Islet precursor cell (in vitro differentiated cells): ENCODE measurements around the gene CARD9.

ENCODE experiments used
- DNase-seq: peaks from one replicate; pipeline ENCODE4 v3.0.0-alpha.2; 2018

The CARD9 gene

DNA sequence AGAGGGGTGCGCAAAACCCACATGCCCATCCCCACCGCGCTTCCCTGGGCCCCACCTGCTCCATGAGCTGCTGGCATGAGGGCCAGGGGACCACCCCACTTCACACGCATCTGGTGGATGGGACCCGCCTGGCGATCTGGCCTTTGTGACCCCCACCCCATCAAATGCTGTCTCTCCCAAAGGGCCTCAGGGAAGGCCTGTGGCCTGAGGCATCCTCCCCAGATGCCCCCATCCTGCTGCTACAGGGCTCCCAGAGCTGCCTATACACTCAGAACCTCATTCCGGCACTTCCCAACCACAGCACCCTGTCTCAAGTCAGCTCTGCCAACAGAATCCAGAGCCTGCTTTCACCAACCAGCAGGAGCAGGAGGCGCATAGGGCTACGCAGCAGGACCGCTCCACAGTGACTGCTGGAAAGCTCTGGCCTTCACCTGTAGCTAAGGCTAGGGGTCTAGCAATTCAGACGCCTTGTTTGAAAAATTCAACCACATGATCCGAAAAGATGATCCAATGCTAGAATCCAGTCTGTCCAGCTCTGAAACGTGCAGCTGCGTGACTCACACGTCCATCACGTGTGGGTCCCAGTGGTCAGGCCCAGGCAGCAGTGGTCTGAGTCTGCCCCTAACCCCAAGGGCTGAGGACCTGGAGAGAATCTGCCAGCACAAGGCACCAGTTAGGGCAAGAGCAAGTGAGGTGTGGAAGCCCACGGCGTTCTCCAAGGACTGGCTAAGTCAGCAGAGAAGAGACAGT is 27.9 kb upstream of the CARD9 start:
- DNase-seq = no peak

DNA sequence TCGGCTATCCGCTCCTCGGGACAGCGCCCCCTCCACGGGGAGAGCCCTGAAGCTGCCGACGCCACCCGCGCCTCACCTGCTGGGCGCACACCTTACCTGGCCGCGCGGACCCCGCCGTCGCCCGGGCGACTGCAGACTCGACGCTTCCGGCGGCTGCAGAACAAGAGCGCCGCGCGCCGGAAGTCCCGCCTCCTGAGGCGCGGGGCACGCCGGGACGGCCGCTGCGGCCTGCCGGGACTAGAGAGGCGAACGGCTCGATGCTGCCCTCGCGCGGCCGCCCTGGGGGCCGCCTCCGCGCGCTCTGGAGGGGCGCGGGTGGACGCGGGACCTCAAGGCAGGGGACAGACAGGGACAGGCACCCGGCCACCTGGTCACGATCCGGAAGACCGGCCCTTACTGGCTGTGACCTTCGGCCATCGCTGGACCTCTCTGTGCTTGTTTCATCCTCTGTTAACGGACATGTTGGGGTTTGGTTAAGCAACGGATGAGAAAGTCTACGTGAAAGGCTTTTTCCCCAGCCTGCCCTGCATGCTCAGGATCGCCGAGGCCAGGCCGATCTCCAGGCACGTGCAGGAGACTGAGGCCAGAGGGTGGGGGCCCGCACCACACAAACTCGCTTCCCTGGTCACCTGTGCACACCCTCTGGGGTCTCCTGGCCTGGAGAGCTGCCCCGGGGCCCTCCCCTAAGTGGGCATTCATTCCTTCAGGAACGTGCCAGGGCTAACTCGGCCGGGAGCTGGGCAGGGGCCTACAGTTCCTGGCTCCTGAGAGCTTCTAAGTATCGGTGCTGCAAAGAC is 26.8 kb upstream of the CARD9 start, which contains the start of gene SNAPC4:
Gene SNAPC4, minus strand, starts transcription at position 133 of the 797 bp plus-strand sequence. CDS start 1,742 bp downstream, outside the sequence.
- DNase-seq = peak; percentile 91

DNA sequence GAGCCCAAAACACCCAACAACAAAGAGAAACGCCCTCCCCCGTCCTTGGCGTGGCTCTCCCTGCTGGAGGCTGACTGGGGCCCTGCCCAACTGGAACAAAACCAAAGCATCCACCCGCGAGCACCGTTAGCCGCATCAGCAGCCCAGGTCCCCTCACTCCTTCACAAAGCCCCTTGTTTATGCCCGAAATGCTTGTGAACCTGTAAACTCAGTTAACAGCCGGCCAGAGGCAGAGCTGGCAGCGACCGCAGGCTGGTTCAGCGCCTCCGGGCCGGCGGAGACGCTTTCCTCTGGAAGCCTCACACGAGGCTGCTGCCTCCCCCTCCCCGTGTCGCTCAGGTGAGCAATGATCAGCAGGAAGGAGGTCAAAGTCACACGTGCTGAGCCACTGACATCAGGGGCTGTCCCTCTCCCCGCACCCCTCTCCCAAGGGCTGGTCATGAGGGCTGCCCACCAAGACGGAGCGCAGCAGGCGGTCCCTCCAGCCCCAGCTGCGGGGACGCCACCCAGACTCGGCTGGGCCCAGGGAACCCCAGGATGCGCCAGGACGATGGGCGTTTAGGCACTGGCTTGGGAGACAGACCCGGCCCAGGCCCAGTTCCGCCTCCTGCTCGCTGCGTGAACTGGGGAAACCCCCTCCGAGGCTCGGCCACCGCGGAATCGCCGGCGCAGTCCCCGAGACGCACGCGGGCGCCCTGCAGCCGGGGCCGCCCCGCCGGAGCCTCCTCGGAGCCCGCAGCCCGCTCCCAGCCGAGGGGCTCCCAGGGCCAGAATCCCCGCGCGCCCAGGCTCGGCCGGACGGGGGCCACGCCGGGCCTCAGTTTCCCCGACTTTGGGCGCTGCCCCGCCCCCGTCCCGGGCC is 25.9 kb upstream of the CARD9 start:
- no peak for DNase-seq

DNA sequence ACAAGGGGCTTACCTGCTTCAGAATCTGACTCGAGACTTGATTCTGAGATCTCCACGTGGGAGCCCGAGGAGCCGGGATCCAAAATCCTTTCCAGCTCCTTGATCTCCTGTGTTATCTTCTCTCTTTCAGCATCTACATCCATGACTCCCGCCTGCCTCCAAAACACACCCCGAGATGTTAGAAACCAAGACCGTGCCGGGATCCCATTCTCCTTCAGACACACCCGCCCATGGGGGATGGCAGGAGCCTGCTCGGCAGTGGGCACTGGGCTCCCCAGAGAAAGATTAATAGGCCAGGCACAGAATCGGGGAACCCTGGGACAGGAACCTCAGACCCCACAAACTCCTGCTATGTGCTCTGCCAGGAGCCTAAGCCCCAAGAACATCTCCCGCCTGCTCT is 24.8 kb upstream of the CARD9 start:
- no peak for DNase-seq

DNA sequence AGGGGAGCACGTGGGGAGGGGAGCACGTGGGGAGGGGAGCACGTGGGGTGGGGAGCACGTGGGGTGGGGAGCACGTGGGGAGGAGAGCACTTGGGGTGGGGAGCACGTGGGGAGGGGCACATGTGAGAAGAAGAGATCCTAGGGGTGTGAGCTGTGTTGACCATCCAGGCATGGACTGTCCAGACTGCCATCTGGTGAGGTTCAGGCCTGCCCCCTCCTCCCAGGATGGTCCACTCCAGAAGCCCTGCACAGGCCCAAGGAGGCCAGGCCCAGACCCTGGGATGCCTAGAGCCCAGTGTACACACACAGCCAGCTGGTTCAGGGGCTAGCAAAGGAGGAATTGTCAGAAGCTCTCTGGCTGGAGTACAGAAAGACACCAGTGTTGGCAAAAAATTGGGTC is 24.2 kb upstream of the CARD9 start:
- no peak for DNase-seq

DNA sequence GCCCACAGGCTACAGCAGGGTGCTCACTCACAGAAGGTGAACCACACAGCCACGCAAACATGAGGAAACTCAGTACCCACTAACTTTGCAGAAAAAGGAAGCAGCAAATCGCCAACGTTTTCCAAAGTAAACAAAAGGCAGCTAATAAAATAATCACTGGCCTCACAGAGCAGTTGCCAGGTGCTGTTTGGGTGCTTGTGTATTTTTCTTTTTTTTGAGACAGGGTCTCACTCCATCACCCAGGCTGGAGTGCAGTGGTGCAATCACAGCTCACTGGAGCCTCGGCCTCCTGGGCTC is 22.7 kb upstream of the CARD9 start:
- no peak for DNase-seq

DNA sequence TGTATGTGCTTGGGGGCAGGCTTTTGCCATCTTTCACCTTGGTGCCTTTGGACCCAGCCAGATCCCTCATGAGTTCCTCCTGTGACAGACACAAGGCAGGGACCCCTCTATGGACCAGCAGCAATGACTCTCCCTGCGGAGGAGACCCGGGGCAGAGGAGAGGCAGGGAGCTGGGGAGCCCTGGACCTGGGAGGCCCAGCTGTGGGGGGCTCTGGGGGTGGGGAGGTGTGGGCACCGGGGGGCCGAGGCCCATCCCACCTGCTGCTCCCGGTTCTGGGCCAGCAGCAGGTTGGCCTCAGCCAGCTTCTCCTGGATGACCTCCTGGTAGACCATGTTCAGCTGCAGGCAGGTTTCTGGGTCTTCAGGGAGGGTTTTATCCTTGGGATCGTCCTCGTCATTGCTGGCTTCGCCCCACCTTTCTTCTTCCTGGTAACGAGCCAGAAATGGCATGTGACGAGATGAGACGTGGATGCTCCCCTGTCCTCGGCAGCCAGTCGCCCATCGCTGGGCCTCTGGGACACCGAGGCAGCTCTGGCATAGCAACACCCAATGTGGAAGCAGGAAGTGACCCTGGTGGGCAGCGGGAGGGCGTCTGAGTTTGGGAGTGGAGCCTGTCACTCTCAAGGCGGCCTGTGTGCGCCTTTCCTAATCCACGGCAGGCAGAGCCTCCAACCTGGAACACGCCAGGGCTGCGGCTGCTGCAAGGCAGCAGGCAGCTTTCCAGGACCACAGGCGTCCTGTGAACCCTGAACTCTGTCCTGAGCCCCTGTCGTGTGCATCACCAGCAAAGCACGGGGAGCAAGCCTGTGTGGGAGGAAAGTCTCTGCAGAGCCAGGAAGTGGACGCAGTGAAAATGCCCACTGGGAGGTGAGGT is 22.1 kb upstream of the CARD9 start:
- no peak for DNase-seq

DNA sequence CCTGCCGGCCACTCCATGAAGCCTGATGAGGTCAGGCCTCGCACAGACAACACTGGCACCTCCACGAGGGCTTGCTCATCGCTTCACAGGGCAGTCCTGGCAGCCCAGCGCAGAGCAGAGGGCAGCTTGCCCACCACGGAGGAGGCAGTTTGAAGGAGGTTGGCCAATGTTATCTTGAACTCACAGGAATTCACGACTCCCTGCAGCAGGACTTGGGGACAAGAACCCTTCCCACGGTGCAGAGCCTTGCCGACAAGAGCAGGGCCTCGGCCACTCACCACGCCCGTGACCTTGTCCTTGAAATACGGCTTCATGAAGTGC is 21.5 kb upstream of the CARD9 start:
- no peak for DNase-seq

DNA sequence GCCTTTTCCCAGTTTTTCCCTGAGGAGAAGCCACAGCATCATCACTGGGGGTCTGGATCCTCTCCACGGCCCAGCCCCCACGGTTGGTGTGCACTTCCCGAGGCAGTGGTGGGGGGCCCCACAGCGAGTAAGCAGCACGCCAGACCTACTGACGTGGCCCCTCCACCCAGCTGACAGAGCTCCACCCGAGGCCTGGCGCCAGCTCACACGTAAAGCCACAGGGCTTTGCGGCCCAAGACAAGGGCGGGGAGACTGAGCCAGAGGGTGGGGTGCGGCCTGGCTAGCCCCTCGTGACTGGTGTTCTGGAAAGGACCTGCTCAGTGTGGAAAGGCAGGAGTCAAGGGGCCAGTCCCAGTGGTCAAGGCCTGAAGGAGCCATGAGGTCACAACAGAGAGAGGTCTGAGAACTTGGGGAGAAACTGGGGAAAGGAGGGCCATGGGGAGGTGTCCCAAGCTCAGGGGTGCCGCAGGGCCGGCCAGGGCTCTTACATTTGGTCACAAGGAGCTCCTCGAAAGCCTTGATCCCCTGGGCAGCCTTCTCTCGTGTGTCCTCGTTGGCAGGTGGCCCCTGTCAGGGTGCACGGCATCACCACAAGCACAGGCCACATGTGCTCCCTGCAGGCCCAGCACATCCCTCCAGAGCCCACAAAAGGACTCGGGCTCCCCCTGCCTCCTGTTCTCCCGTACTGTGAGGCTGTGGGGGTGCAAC is 21.0 kb upstream of the CARD9 start:
- no peak for DNase-seq

DNA sequence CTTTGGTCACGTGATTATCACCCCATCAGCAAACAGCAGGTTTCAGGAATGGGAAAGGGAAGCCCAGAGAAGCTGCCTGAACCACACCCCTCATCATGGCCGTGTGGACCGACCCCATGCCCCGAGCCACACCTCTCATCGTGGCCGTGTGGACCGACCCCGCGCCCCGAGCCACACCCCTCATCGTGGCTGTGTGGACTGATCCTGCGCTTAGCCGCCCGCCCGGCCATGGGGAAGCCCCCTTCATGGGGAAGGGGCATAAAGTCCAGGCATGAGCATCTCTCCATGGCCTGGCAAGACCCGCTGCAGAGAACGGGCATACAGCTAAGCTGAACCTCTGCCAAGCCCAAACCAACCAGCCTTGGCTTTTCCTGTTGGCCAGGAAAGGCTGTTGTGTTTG is 20.1 kb upstream of the CARD9 start:
- no peak for DNase-seq

DNA sequence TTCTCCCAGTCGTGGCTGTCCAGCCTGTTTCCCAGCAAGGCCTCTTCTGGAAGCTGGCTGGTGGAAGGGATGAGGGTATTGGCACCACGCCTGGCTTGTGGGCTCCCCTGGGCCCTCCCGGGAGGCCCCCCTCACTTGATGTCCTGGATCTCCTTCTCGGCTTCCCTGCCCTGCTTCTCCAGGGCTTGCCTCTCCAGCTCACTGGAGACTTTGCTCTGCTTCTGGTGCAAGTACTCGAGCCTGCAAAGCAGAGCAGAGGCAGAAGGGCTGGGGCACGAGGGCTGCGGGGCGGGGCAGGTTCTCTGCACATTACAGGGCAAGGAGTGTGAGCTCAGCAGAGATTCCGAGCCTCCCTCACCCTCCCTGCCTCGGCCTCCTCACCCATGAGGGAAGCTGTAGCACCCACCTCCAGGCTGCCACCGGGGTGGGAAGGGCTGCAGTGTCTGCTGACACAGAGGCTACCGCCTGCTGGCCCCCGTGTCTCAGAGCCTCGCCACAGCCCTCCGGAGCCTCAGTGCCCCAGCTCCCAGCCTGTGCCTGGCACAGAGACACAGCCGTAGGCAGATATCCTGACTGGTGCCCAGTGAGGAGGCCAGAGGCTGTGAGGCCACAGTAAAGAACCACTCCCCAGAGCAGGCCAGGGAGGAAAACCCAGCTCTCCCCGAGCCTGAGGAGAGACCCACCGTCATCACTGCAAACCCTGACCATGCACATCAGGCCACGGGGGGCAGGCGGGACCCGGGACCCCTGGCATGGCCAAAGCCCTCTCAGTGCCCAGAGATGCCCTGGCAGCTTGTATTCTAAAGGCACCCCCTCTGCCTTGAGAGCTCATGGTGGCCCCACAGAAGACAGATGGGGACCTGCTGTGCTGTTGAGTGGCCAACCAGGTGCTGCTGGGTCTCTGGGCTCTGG is 19.3 kb upstream of the CARD9 start:
- DNase-seq = no peak

DNA sequence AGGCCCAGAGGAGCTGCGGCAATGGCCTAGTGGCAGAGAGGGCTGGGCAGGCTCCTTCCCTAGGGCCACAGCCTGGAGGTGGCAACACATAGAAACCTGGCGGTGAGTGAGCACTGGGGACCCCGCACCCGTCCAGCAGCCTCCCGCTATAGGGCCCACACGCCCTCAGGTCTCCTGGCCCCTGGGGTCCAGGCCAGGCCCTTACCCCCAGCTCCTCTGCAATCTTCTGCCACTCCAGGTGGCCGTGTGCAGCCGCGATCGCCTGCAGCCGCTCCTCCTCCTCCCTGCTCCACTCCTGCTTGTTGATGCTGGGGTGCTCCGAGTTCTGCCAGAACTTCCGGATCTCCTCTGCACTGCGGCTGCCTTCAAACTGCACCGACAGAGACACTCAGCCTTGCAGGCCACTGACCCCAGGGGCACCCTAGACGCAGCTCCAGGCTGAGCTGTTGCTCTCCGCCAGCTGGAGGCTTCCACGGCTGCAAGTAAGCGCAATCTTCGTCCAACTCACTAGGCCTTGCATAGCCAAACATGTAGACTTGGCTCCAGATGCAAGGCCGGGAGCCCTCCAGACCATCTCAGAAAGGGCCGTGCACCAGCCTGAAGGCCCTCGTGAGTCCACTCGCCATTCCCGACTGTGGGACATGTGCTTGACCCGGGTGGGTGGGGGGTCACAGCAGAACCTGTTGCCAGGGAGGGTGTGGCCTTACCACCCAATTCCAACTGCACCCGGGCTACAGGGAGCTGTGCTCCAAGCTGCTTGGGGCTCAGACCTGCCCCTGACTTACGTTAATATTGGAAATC is 18.5 kb upstream of the CARD9 start:
- no peak for DNase-seq

DNA sequence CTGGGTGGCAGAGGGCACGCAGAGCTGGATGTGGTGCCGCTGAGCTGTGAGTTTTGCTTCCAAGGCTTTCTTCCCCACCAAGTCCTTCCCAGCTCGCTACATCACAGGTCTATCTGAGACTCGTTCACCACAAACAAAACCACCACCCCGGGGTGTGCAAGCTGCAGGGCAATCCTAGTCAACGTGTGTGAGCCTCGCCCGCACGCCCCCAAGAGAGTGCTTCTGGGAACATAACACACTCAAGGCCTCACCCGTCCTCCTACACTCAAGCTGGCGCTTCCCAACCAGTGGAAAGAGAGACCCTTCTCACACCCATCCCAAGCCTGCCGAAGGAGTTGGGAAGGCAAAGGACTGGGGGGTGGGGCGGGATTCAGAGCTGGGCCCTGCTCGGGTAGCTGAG is 15.9 kb upstream of the CARD9 start:
- peak; percentile 52 for DNase-seq

DNA sequence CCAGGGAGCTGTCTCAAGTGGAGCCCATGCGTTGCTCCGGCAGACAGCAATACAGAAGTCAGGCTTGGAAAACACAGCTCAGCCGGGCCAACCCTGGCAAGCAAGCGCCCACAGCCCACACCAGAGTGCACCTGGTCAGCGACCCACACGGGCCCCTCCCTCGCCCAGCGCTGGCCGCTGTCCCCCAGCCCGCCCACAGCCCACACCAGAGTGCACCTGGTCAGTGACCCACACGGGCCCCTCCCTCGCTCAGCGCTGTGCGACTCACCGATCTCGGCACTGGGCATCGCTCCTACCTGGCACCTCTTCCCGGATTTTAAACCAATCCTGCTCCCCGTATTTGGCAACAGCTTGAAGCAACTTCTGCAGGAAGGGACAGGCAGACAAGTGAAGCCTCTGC is 13.7 kb upstream of the CARD9 start:
- DNase-seq = no peak

DNA sequence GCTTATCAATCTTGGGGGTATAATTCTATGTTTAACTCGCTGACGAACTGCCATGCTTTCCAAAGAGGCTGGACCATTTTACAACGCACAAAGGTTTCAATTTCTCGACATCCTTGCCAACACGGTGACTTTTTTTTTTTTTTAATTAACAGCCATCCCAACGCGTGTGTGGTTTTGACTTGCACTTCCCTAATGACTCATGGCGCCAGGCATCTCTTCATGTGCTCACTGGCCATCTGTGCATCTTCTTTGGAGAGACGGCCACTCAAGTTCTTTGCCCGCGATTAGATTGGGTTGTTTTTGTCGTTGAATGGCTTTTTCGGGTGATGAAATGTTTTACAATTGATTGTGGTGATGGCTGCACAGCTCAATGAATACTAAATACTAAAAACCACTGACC is 12.5 kb upstream of the CARD9 start:
- no peak for DNase-seq

DNA sequence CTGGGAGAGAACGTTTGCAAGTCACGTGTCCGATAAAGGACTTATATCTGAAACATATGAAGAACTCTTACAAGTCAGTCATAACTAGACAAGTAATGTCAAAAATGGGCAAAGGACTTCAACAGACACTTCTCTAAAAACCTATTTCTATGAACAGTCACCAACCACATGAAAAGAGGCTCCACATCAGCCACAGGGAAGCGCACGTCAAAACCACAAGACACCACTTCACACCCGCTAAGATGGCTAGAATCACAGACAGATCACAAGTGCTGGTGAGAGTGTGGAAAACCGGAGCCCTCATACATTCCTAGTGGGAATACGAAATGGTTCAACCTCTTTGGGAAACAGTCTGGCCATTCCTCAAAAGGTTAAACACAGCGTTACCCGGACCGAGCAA is 11.5 kb upstream of the CARD9 start:
- no peak for DNase-seq

DNA sequence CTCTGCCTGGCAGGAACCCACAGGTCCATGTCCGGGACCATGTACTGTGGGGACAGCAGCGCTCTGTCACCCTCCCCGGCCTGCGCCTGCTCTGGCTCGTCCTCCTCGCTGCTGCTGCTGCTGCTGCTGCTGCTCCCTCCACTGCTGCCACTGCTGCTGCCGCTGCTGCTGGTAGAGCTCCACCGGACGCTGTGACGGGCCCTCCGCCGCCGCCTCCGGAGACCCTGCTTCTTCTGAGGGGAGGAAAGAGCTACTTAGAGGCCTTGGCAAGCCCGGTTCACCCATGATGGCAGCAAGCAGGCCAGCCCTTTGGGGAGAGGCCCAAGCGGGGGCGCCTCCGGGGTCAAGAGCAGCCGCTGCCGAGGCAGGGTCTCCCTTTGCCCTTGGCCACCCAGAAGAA is 10.0 kb upstream of the CARD9 start:
- no peak for DNase-seq

DNA sequence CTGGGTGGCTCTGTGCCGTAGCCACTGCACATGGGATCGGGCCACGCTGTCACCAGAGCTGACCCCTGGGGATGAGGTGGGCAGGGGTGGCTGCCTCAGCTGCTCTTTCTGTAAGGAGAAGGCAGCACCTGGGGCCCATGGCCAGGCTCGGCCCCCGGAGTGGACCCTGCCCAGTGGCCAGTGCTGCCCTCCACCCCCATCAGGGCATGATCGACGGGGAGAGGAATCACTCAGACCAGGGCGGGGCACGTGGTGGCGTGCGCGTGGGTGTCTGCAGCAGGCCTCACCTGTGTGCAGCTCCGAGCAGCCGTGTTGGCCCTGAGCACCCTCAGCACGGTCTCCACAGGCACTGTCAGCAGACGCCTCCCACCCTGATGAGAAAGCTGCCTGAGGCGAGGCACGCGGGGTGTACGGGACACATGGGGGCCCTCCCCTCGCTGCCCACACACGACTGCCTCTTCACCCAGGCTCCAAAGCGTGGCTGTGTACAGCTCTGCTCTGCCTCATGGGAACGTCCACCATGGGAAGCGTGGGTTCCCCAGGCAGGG is 8.6 kb upstream of the CARD9 start:
- DNase-seq = no peak

DNA sequence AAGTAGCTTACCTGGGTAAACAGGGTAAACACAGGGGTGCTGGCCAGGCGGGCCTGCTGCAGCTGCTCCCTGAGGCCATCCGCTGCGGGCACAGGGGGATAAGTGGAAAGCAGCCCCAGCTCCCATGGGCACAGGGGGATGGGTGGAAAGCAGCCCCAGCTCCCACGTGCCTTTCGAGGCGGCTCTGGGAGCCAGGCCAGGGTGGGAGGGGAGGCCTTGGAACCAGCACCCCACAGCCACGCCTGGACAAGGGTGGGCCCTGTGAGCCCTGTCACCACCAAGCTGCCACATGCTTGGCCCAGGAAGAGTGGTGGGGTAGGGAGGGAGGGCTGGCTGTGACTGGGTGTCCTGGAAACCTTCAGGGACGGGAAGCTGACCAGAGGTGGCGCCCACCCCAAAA is 7.8 kb upstream of the CARD9 start:
- no peak for DNase-seq

DNA sequence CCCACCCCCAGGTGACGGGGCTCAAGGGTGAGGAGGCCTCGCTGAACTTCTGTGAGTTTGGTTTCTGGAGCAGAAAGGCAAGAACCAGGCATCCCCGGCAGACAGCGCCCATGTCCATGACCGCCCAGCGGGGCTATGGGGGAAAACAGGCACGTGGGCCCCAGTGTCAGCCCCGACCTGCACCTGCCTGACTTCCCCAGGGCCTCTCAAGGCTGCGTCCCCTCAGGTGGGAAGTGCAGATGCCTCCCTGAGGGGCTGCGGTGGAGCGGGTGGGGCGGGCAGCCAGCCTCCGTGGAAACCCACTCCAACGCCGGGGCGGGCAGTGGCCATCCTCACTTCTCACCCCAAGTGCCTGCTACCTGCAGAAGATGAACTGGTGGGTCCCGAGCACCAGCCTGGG is 6.9 kb upstream of the CARD9 start:
- DNase-seq = no peak
